Measurements from ENCODE around the gene TMEM164.
"Not testable (repeated sequence)": the region's sequence is repeated elsewhere in the genome, so short reads cannot be mapped to it uniquely, and the experiment has no call there.

TMEM164 gene

DNA sequence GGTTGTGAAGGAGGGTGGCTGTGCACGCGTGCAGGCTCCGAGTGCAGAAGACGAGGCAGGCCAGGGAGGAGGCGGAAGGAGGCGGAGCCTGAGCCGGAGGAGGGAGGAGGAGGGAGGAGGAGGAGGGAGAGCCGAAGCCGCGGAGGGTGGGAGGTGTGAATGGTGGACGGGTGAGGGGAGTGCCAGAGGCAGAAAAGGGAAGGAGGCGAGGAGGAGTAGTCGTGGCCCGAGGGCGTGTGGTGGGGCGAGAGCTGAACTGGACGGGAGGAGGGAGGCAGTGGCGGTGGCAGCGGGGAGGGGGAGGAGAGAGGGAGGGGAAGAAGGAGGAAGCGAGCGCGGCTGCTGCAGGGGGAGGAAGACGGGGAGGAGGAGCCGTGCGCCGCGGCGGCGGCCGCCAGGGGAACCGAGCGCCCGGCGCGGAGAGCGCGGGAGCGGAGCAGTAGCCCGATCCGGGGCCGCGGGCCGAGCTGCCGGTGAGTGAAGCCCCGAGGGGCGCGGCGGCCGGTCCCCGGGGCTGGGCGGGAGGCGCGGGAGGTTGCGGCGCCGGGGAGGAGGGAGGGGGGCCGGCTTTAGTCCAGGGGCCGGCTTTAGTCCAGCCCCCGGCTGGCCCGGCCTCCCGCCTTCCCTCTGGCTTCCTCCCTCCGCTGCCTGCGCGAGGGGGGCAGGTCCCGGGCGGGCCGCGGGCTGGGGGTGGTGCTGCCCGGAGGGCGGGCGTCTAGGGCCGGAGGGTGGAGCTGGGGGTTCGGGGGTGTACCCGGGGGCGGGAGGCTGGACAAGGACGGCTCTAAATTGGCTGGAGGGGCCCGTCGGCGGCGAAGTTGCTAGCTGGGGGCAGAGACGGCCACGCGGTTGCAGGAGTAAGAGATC, at the start of gene TMEM164:
Gene TMEM164 (plus strand): TSS at position 815 of the 867 bp plus-strand sequence. CDS start 661 bp downstream, outside the sequence.
- DNase-seq: peak; percentile 79

DNA sequence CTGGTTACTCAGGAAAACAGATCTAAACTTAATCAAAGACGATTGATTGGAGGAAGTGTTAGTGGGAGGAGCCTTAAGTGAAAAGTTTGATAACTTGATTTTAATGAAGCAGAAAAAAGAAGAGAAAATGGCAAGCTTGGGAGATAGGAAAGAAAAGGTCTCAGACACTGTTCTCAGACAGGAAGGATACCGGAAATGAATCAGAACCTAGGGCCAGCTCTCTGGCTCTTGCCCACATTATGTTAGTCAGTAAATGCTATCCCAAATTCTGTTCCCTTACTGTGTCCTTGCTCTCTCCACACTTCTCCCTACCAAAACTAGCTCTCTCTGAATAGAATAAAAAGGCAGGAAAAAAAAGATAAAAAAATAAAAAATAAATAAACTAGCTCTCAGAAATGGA, 48.6 kb upstream of the TMEM164 start:
- DNase-seq: no peak

DNA sequence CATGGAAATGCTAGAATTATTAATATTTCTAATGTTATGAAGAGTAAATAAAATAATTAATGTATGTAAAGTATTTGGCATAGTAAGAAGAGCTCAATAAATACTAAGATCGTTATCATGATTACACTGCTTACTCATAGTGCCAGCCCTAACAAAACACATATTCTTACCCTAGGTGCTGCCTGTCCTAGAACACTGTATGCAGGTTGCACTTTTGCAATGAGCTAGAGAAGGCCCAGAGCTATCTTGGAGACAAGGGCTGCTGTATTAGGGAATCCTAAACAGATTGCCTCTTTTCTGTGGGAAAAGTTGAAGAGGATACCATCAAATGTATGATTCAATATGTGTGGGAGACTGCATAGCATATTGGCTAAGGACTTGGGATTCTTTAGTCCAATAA, 48.0 kb upstream of the TMEM164 start:
- DNase-seq: no peak

DNA sequence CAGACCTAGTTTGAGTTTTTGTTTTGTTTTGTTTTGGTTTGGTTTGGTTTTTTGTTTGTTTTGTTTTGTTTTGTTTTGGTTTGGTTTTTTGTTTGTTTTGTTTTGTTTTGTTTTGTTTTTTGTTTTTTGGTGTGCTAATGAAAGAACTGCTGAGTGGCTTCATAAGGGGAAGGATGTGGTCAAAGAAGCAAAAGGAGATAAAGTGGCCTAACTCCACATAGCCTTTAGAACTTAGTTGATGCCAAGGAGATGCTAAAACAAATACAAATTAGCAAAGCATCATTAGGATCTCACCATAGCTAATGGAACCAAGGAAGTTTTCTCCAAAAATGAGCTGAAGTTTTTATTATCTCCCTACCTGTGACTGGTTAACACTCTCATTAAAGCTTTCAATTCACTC, 44.6 kb upstream of the TMEM164 start:
- no peak for DNase-seq

DNA sequence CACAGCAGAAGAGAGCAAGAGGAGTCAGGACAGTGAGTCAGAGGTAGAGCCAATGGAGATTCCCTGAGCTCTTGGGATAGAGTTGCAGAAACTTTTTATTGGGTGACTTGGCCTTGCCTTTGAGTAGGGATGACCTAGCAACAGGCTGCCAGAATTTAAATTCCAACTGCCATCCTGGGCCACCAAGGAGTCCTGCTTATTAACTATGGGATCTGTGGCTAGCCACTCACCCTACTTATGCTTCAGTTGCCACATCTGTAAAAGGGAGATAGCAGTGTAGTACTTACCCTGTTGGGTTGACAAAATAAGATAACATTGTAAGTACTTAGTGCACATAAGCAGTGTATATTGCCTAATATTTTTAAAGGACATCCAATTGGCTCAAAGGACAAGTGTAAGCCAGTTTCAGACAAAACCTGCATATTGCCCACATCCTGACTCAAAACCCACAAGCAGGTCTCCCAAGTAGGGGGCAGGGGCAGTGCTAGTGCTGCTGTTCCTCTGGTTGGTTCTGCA, 43.5 kb upstream of the TMEM164 start:
- DNase-seq: no peak

DNA sequence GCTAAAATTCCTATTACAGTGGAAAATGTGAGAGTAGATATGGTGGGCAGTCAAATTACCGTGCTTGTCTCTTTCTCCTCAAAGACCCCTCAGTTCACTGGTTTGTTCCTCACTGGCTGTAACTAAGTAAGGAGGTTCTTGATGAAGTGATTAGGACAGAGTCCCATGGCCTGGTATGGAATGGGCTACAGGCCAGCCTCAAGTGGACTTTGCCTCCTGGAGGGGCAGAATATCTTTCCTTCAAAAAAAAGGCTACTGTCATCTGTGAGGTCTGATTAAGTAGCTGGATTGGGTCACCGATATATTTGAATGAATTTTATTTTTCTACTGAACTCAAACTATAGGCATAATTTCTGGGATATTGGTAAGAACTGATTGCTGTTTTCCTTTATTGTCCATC, 38.5 kb upstream of the TMEM164 start:
- DNase-seq: no peak

DNA sequence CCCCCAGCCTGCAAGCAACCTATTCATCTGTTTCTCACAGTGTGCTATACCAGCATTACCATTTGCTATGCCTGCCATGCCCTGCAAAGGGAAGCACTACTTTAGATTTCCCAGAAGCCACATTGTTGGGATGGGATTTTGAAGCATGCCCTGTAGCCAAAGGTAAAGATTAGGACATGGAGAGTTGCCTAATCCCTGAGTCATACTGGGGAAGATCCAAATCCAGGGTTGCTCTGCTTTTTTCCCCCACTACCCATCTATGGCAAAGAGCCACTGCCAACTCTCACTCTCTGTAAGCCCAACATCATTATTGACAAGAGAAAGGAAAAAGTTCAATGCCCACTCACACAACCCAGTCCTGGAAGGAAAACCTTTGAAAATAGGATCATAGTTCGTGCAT, 36.7 kb upstream of the TMEM164 start:
- DNase-seq: no peak

DNA sequence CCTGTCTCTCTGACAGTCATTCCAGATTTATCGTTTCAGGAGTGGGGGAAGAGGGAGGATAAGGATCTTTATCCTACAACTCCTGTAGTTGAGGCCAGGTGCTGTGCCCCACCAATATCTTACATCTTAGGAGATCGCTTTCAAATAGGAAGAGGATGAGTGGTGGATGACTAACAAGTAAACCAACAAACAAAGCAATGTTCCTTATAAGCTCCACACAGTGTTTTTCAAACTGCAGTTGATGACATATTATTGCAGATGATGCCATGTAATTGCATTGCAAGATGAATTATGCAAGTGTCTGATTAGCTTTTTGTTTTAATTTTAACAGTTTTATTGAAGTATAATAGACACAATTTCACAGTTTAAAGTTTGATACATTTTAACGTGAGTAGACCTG, 35.8 kb upstream of the TMEM164 start:
- DNase-seq: no peak

DNA sequence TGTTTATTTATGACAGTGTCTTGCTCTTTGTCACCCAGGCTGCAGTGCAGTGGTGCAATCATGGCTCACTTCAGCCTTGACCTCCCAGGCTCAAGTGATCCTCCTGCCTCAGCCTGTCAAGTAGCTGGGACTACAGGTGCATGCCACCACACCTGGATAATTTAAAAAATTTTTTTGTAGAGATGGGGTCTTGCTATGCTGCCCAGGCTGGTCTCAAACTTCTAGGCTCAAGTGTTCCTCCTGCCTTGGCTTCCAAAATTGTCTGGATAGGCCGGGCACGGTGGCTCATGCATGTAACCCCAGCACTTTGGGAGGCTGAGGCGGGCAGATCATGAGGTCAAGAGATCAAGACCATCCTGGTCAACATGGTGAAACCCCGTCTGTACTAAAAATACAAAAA, 32.1 kb upstream of the TMEM164 start:
- not testable (repeated sequence) for DNase-seq

DNA sequence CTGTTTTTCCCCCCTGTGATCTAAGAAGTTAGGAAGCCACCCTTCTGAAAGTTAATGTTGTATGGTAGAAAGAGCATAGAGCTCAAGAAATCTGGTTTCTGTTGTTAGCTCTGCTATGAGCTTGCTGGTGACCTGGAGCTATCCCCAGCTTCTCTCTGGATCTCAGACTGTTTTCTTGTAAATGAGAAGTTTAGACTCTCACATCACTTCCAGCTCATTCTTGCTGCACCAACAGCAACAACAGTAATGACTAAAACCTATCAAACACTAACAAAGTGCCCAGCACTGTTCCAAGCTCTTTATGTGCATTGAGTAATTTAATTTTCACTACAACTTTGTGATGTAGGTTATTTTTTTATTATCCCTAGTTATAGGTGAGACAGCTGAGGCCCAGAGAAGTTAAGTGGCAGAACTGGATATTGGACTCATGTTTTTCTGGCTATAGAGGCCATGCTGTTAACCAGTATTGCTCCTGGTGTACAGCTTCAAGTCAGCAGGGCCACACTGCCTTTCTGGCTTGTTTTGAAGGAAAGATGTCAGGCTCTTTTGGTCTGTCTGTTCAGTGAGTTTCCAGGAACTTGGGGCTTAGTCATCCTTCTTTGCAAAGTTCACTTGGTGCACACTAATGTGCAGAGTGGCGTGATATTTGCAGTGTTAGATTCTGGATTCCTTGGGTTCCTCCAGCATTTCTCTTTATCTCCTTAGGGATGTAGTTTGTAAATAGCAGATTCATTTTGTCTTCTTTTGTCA, 27.8 kb upstream of the TMEM164 start:
- no peak for DNase-seq

DNA sequence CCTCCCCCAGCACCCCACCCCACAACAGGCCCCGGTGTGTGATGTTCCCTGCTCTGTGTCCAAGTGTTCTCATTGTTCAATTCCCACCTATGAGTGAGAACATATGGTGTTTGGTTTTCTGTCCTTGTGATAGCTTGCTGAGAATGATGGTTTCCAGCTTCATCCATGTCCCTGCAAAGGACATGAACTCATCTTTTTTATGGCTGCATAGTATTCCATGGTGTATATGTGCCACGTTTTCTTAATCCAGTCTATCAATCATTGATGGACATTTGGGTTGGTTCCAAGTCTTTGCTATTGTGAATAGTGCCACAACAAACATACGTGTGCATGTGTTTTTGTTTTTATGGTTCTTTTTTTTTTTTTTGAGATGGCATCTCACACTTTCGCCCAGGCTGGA, 17.7 kb upstream of the TMEM164 start:
- DNase-seq: not testable (repeated sequence)

DNA sequence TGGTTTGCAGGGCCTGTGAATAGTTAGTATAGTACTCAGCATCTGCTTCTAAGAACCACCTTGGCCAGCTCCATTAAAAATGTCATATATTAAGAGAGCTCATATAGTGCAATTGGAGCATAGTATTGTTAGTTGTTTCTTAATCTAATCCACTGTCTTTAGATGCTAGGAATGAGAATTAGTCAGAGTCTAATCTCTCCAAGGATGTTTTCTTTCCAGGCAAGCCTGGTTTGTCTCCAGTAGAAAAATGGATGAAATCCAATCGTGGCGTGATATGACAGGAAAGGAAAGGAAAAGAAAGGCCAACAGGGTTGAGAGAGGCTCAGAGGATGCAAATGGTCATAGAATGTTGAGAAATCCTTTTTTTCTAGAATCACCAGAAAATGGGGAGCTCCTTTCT, 15.0 kb upstream of the TMEM164 start:
- DNase-seq: no peak

DNA sequence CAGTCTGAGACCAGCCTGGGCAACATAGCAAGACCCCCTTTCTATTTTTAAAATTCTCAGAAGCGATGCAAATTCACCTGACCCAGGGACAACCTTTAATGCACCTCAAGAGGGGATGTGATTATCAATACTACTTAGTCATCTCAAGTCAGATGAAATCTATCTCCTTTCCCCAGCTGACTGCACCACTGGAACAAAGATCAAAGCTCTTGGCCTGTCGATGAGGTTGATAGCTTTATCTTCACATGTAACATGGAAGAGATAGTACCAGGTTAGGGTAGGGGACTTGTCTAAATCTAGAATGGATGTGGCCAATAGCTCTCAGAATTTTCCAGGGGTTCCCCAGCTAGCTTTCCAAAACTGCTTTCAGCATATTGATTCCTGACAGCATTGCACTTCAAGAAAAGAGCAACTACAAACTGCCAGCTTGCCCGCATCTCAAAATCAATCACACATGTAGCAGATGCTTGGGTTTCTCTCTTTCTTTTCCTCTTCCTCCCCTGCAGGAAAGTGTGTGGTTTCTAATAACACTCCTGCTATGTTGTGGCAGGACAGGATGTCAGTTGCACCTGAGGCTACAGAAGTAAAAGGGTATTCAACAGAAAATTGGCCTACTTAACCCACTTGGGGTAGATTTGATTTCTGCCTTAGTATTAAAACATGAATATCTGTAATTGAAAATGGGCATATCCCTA, 12.2 kb upstream of the TMEM164 start:
- DNase-seq: no peak

DNA sequence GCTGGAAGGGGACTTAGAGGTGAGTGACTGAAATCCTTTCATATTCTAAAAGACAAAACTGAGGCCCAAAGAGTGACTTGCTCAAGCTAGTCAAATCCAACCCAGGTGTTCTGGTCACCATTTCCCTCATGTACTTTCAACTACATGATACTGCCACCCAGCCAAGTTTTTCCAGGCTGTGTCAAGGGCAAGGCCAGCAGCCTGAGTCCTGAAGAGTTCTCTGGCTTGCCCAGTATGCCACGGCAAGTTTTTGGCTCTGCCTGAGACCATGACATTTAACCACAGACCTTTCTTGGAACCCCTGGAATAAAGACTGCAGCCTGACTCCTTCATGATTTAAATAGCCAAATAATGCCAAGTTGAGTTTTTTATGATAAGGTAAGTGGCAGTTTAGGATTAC, 10.7 kb upstream of the TMEM164 start:
- DNase-seq: no peak

DNA sequence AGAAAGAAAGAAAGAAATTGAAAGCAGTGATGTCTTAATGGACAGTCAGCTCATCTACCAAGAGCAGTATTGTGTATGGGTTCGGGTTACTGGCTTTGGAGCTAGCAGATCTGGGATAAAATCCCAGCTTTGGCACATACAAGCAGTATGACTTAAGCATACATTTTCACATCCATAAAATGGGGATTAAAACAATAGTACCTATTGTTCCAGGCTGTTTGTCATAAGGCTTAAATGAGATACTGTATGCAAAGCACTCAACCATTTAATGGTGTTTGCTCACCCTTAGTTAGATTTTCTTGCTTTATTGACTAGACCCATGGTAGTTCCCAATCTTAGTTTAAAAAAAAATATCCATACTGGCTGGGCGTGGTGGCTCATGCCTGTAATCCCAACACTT, 7.8 kb upstream of the TMEM164 start:
- DNase-seq: no peak

DNA sequence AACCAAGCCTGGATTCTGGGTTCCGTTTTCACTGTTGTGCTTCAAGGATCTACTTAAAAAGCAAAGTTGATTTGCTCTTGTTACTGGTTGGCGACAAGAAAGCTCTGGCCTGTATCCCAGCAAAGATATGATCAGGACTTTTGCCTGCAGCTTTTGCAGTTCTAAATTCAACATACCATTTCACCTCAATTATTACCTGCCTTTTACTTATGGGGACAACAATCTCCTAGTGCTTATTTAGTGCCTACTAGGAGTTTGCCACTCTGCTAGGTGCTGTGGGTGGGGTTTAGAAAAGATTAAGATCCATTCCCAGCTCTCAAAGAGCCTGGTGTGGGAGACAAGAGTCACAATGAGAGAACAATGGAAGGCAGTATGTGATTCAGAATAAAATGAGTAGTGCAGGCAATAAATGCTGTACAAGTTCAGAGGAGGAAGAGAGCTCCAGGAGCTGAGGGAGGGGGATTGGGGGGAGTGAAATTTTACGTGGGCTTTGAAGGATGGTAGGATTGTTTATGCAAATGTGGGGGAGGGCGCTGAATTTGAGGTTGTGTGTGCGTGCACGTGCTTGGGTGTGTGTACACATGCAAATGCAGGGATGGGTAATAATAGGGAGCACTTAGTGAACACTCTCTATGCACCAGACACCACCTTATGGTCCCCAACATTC, 5.0 kb upstream of the TMEM164 start:
- no peak for DNase-seq

DNA sequence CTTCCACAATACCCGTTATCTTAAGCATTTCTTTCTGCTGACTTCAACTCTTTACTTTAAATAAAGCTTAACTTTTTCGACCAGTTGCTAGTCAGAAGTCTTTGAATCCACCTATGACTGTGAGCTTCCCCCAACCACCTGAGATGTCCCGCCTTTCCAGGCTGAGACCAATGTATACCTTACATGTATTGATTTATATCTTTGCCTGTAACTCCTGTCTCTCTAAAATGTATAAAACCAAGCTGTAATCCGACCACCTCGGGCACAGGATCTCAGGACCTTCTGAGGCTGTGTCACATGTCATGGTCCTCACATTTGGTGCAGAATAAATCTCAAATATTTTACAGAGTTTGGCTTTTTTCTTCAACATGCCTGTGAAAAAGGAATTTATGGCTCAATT, 2.9 kb upstream of the TMEM164 start:
- DNase-seq: no peak

DNA sequence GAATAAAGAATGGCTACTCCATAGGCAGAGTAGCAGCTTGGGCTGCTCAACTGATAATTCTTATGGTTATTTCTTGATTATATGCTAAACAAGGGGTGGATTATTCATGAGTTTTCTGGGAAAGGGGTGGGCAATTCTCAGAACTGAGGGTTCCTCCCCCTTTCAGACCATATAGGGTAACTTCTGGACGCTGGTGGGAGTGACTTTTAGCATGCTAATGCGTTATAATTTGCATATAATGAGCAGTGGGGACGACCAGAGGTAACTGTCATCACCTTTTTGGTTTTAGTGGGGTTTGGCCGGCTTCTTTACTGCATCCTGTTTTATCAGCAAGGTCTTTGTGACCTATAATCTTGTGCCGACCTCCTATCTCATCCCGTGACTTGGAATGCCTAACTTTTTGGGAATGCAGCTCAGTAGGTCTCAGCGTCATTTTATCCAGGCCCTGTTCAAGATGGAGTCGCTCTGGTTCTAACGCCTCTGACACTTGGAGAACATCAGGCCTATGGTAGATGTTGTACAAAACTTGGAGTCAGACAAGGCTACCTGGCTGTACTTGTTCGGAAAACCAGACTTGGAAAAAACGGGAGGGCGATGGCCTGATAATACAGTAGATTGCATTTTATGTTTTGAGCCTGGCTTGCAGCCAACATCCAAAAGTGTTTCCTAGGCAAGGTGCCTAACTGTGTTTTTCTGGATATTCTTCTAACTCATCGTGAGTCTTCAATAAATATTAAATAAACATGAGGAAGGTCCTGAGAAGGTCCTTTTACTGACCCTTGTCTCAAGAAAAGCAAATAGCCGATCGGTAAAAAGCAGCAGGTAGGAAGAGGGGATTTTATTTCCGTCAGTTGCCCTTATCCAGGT, 1.8 kb upstream of the TMEM164 start:
- DNase-seq: no peak

DNA sequence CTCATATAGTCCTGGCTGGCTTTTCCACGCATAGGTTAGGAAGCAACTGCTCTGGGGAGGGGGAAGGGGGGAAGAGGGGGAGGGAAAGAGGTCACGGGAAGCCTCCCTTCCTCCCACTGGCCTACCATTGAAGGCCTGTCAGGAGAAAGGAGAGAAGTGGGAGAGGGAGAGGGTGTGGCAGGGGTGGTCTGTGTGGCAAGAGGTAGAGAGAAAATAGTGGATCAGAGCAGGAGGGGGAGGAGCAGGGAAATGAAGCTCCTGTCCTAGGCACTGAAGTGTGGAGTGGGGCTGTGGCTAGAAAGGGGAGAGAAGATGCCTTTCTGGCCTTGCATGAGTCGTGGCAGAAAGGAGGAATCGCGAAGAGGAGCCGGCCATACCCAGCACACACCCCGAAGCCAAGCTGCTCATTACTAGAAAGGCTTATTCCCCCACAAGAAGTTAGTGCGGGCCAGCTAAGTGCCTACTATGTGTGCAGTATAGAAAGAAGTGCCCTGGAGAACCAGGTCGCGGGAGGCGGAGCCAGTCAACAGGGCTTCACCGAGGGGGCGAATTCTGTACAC, 1.1 kb upstream of the TMEM164 start:
- DNase-seq: no peak

DNA sequence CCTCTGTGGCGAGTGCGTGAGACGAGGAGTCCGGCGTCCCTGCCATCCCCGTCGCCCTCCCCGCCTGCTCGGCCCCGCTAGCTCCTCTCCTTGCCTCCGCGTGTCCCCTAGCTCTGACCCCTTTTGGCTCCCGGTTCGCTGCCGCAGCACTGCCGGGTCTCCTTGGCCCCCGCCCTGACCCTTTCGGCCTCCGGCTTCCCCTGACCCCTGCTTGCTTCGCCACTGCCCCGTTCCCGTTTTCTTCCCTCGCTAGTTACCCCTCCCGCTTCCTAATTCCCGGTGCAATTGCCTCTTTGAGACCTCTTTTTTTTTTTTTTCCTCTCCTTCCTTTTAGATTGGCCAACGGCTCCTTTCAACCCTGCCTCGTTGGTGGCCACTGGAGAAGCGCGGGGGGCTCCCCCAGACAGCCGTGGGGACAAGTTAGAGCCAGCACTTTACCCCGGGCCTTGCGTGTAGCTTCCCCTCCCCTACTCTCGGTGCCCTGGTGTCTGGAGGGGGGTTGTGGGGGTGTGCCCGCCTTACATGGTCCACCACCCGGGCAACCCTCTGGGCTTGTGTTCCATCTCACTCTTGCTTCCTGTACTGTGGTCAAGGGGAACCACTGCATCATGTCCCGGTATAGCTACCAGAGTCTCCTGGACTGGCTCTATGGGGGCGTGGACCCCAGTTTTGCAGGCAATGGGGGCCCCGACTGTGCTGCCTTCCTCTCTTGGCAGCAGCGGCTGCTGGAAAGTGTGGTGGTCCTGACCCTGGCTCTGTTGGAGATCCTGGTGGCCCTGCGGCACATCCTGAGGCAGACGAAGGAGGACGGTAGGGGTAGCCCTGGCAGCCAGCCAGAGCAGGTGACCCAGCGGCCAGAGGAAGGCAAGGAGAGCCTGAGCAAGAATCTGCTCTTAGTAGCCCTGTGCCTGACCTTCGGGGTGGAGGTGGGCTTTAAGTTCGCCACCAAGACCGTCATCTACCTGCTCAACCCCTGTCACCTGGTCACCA, 548 bp downstream of the TMEM164 start:
- peak; percentile 29 for DNase-seq

Measured in activated CD4-positive, CD25-positive, alpha-beta regulatory T cell treated with anti-CD3 and anti-CD28 coated beads, Interleukin-2, amount 50 U/mL, for 72 hours (primary cell).